Duodenal mucosa (tissue), 2 donors: ENCODE measurements around the gene ANKFY1.

ENCODE experiments used
- H3K27ac ChIP-seq: one replicate; pipeline ENCODE4 v1.7.0; 2013; ENCODE audit warnings: low read depth, low read length
- H3K27me3 ChIP-seq, 2 donors: one replicate each; pipeline ENCODE4 v1.7.0; 2013; ENCODE audit warnings: low read length in 2 of 2, control low read depth in 1 of 2; ENCODE audit not compliant: insufficient read depth in 2 of 2, control insufficient read depth in 1 of 2
- H3K36me3 ChIP-seq, 2 donors: one replicate each; pipeline ENCODE4 v1.7.0; 2013; ENCODE audit warnings: low read length in 2 of 2, control low read depth in 1 of 2; ENCODE audit not compliant: insufficient read depth in 2 of 2, control insufficient read depth in 1 of 2
- H3K4me1 ChIP-seq, 2 donors: one replicate each; pipeline ENCODE4 v1.7.0; 2013; ENCODE audit warnings: low read length in 2 of 2, control low read depth in 1 of 2; ENCODE audit not compliant: insufficient read depth in 2 of 2, control insufficient read depth in 1 of 2
- H3K4me3 ChIP-seq, 2 donors: one replicate each; pipeline ENCODE4 v1.7.0; 2013; ENCODE audit warnings: low read length in 2 of 2, low read depth in 1 of 2
- H3K9ac ChIP-seq, 2 donors: one replicate each; pipeline ENCODE4 v1.7.0; 2013; ENCODE audit warnings: low read length in 2 of 2, low read depth in 1 of 2
- H3K9me3 ChIP-seq, 2 donors: one replicate each; pipeline ENCODE4 v1.7.0; 2013; ENCODE audit warnings: low read length in 2 of 2, control low read depth in 1 of 2; ENCODE audit not compliant: control insufficient read depth in 1 of 2

ANKFY1 gene

GRCh38 chr17:4220655-4221054 lies 43.1 kb downstream of the ANKFY1 start:
- no peaks in the 10 kb centered on the region for H3K9me3 ChIP-seq
- H3K36me3 ChIP-seq, result peaks cover 7 to 19% of the 10 kb centered on the region in 2 donors
- H3K27me3 ChIP-seq, result no peaks in the 10 kb centered on the region
- no peak overlapping the region for H3K27ac ChIP-seq
- no peak overlapping the region for H3K9ac ChIP-seq
- H3K4me1 ChIP-seq, result no peaks in the 10 kb centered on the region
- no peak overlapping the region for H3K4me3 ChIP-seq

GRCh38 chr17:4219241-4219640 lies 44.5 kb downstream of the ANKFY1 start:
- Histone ChIP-seq H3K4me1 (no peaks in the 10 kb centered on the region), H3K9me3 (no peaks in the 10 kb centered on the region), H3K4me3 (no peak overlapping the region), H3K9ac (no peak overlapping the region), H3K27ac (no peak overlapping the region), H3K27me3 (no peaks in the 10 kb centered on the region), H3K36me3 (peaks cover 7 to 19% of the 10 kb centered on the region in 2 donors)

GRCh38 chr17:4215882-4216570 lies 47.8 kb downstream of the ANKFY1 start:
- Histone ChIP-seq H3K27ac (no peak overlapping the region), H3K27me3 (no peaks in the 10 kb centered on the region), H3K36me3 (peaks cover 2 to 18% of the 10 kb centered on the region in 2 donors), H3K9ac (no peak overlapping the region), H3K4me3 (no peak overlapping the region), H3K9me3 (no peaks in the 10 kb centered on the region), H3K4me1 (no peaks in the 10 kb centered on the region)

GRCh38 chr17:4214157-4214556 lies 49.6 kb downstream of the ANKFY1 start:
- no peaks in the 10 kb centered on the region for H3K9me3 ChIP-seq
- H3K9ac ChIP-seq, result no peak overlapping the region
- H3K36me3 ChIP-seq, result peaks cover 2 to 28% of the 10 kb centered on the region in 2 donors
- H3K4me1 ChIP-seq, result no peaks in the 10 kb centered on the region
- no peaks in the 10 kb centered on the region for H3K27me3 ChIP-seq
- no peak overlapping the region for H3K4me3 ChIP-seq
- no peak overlapping the region for H3K27ac ChIP-seq

GRCh38 chr17:4209611-4210010 lies 54.2 kb downstream of the ANKFY1 start:
- Histone ChIP-seq H3K4me1 (peaks cover 0 to 3% of the 10 kb centered on the region in 2 donors), H3K27ac (no peak overlapping the region), H3K9ac (no peak overlapping the region), H3K36me3 (peaks cover 26 to 60% of the 10 kb centered on the region in 2 donors), H3K9me3 (no peaks in the 10 kb centered on the region), H3K27me3 (no peaks in the 10 kb centered on the region), H3K4me3 (no peak overlapping the region)

- no peak overlapping the region for H3K4me3 ChIP-seq
Observed at GRCh38 chr17:4208238-4208637, 55.5 kb downstream of the ANKFY1 start.

GRCh38 chr17:4206962-4207361 lies 56.8 kb downstream of the ANKFY1 start:
- Histone ChIP-seq H3K4me1 (peaks cover 0 to 3% of the 10 kb centered on the region in 2 donors), H3K36me3 (peaks cover 28 to 67% of the 10 kb centered on the region in 2 donors), H3K27me3 (no peaks in the 10 kb centered on the region), H3K9ac (no peak overlapping the region), H3K27ac (no peak overlapping the region), H3K9me3 (no peaks in the 10 kb centered on the region), H3K4me3 (no peak overlapping the region)

More at GRCh38 chr17:4208238-4208637, 55.5 kb downstream of the ANKFY1 start:
- H3K4me1 ChIP-seq, result peaks cover 0 to 3% of the 10 kb centered on the region in 2 donors
- H3K36me3 ChIP-seq, result peaks cover 28 to 69% of the 10 kb centered on the region in 2 donors
- H3K27me3 ChIP-seq, result no peaks in the 10 kb centered on the region
- H3K27ac ChIP-seq, result no peak overlapping the region
- no peaks in the 10 kb centered on the region for H3K9me3 ChIP-seq
- H3K9ac ChIP-seq, result no peak overlapping the region

GRCh38 chr17:4205917-4206316 lies 57.9 kb downstream of the ANKFY1 start:
- H3K9me3 ChIP-seq, result no peaks in the 10 kb centered on the region
- no peak overlapping the region for H3K9ac ChIP-seq
- no peak overlapping the region for H3K27ac ChIP-seq
- no peaks in the 10 kb centered on the region for H3K27me3 ChIP-seq
- H3K4me3 ChIP-seq, result no peak overlapping the region
- peaks cover 0 to 3% of the 10 kb centered on the region in 2 donors for H3K4me1 ChIP-seq
- H3K36me3 ChIP-seq, result peaks cover 28 to 62% of the 10 kb centered on the region in 2 donors

GRCh38 chr17:4204710-4205173 lies 59.0 kb downstream of the ANKFY1 start:
- H3K27me3 ChIP-seq, result no peaks in the 10 kb centered on the region
- H3K9me3 ChIP-seq, result no peaks in the 10 kb centered on the region
- H3K36me3 ChIP-seq, result peaks cover 28 to 61% of the 10 kb centered on the region in 2 donors
- no peak overlapping the region for H3K27ac ChIP-seq
- H3K9ac ChIP-seq, result no peak overlapping the region
- peaks cover 0 to 3% of the 10 kb centered on the region in 2 donors for H3K4me1 ChIP-seq
- no peak overlapping the region for H3K4me3 ChIP-seq

- H3K4me3 ChIP-seq, result no peak overlapping the region
- H3K9me3 ChIP-seq, result no peaks in the 10 kb centered on the region
- H3K4me1 ChIP-seq, result peaks cover 0 to 3% of the 10 kb centered on the region in 2 donors
- H3K27ac ChIP-seq, result no peak overlapping the region
- H3K27me3 ChIP-seq, result no peaks in the 10 kb centered on the region
- H3K9ac ChIP-seq, result no peak overlapping the region
- peaks cover 28 to 55% of the 10 kb centered on the region in 2 donors for H3K36me3 ChIP-seq
Observed at GRCh38 chr17:4204190-4204589, 59.6 kb downstream of the ANKFY1 start.
